Frontal cortex (tissue), 4 donors: ENCODE measurements around the gene BANF2. TPM values are rescaled to one million over a fixed set of nuclear protein-coding genes. Genes with fewer than 3 reads are reported as not detected.
A peak's percentile ranks its signal among the peaks of the same experiment; 100 is the strongest.

Experiments
- DNase-seq, 2 donors: peaks; one replicate each; pipeline ENCODE4 v3.0.0; 2012; ENCODE audit warnings: low spot score in 2 of 2
- FAIRE-seq: peaks from 2 replicates; lab custom pipeline; 2012; peaks lifted over from hg19 to GRCh38; lab: Jason Lieb, UNC
- total RNA-seq: library from RNA; depleted of rRNA; stranded (reverse); fragments of >200 nt; gene quantifications from one replicate; pipeline ENCODE4 v1.2.3, GENCODE V29; 2014
- donor health status: control.
- donor health status: control.
- donor health status: control.

BANF2 gene
- total RNA-seq, 1 donor from 2014 or later = not detected

GRCh38 chr20:17727351-17727750 lies 27.6 kb downstream of the BANF2 start:
- no peak for DNase-seq
- FAIRE-seq = no peak

GRCh38 chr20:17728074-17728473 lies 28.3 kb downstream of the BANF2 start:
- DNase-seq = no peak
- no peak for FAIRE-seq

- DNase-seq (no peak), FAIRE-seq (no peak)
These were observed 30.3 kb downstream of the BANF2 start for GRCh38 chr20:17730071-17730470.

GRCh38 chr20:17731233-17731632 lies 31.5 kb downstream of the BANF2 start:
- FAIRE-seq = no peak

GRCh38 chr20:17732907-17733521 lies 33.2 kb downstream of the BANF2 start:
- FAIRE-seq (no peak), DNase-seq (no peak)

More at GRCh38 chr20:17731233-17731632, 31.5 kb downstream of the BANF2 start:
- no peak for DNase-seq

- DNase-seq (no peak), FAIRE-seq (no peak)
These were observed 34.1 kb downstream of the BANF2 start for GRCh38 chr20:17733767-17734304.

GRCh38 chr20:17734374-17734773 lies 34.6 kb downstream of the BANF2 start:
- FAIRE-seq (no peak), DNase-seq (no peak)

GRCh38 chr20:17735206-17735804 lies 35.5 kb downstream of the BANF2 start:
- no peak for FAIRE-seq
- no peak for DNase-seq

- FAIRE-seq = no peak
These were observed 36.3 kb downstream of the BANF2 start for GRCh38 chr20:17735959-17736621.

GRCh38 chr20:17738154-17738553 lies 38.4 kb downstream of the BANF2 start:
- no peak for DNase-seq
- no peak for FAIRE-seq

More at GRCh38 chr20:17735959-17736621, 36.3 kb downstream of the BANF2 start:
- DNase-seq = no peak

- DNase-seq = no peak
- FAIRE-seq = no peak
These were observed 41.5 kb downstream of the BANF2 start for GRCh38 chr20:17741220-17741619.

GRCh38 chr20:17742731-17743130 lies 43.0 kb downstream of the BANF2 start:
- DNase-seq (no peak), FAIRE-seq (no peak)

GRCh38 chr20:17743677-17744076 lies 43.9 kb downstream of the BANF2 start:
- no peak for DNase-seq
- no peak for FAIRE-seq

GRCh38 chr20:17747431-17747846 lies 47.7 kb downstream of the BANF2 start:
- FAIRE-seq = no peak
- peak in 1 of 2 donors; percentile 18 for DNase-seq

GRCh38 chr20:17748279-17748678 lies 48.5 kb downstream of the BANF2 start:
- DNase-seq (no peak), FAIRE-seq (no peak)

- DNase-seq (no peak), FAIRE-seq (no peak)
These were observed 49.8 kb downstream of the BANF2 start for GRCh38 chr20:17749626-17749977.

GRCh38 chr20:17749978-17750721 lies 50.4 kb downstream of the BANF2 start:
- no peak for FAIRE-seq
- peak in 1 of 2 donors; percentile 29 for DNase-seq

GRCh38 chr20:17750722-17751045 lies 50.9 kb downstream of the BANF2 start:
- no peak for FAIRE-seq

GRCh38 chr20:17751640-17752039 lies 51.9 kb downstream of the BANF2 start:
- DNase-seq (no peak), FAIRE-seq (no peak)

More at GRCh38 chr20:17750722-17751045, 50.9 kb downstream of the BANF2 start:
- no peak for DNase-seq

GRCh38 chr20:17752459-17752858 lies 52.7 kb downstream of the BANF2 start:
- FAIRE-seq = no peak
- no peak for DNase-seq
